Effector memory CD8-positive, alpha-beta T cell (primary cell): ENCODE measurements around the gene ZBTB20.

Source experiments
- ATAC-seq: fragments of 150-1000 bp; cut with Tn5 transposase; replicated peaks from 2 replicates; pipeline ENCODE4 v1.10.0; 2021; ENCODE audit warnings: mild to moderate bottlenecking, moderate library complexity
- DNase-seq, 3 experiments: peaks; one replicate each; pipeline ENCODE4 v3.0.0; 2021
- H3K27ac Mint-ChIP-seq, 2 donors: one replicate each; pipeline ENCODE4 v1.8.0; 2022; ENCODE audit warnings: mild to moderate bottlenecking in 2 of 2, mixed read lengths in 2 of 2, moderate library complexity in 2 of 2
- H3K27me3 Mint-ChIP-seq, 2 donors: one replicate each; pipeline ENCODE4 v1.8.0; 2022; ENCODE audit warnings: mixed read lengths in 2 of 2
- H3K36me3 Mint-ChIP-seq: one replicate; pipeline ENCODE4 v1.8.0; 2022; ENCODE audit warnings: mild to moderate bottlenecking, moderate library complexity, mixed read lengths; ENCODE audit not compliant: insufficient read depth
- H3K4me1 Mint-ChIP-seq, 2 donors: one replicate each; pipeline ENCODE4 v1.8.0; 2022; ENCODE audit warnings: low read depth in 2 of 2, mixed read lengths in 2 of 2
- H3K4me3 Mint-ChIP-seq, 2 donors: one replicate each; pipeline ENCODE4 v1.8.0; 2022; ENCODE audit warnings: mild to moderate bottlenecking in 2 of 2, mixed read lengths in 2 of 2, moderate library complexity in 2 of 2
- H3K9me3 Mint-ChIP-seq, 2 donors: one replicate each; pipeline ENCODE4 v1.8.0; 2022; ENCODE audit warnings: mixed read lengths in 2 of 2

The ZBTB20 gene

GRCh38 chr3:114942773-114943172, 204.3 kb downstream of the ZBTB20 start:
- Mint-ChIP-seq H3K4me3 (no peak overlapping the region), H3K27ac (no peak overlapping the region), H3K4me1 (peaks cover 8 to 20% of the 10 kb centered on the region in 2 donors), H3K36me3 (no peaks in the 10 kb centered on the region), H3K9me3 (no peaks in the 10 kb centered on the region), H3K27me3 (no peaks in the 10 kb centered on the region)
- no peak for ATAC-seq
- DNase-seq = no peak

- Mint-ChIP-seq H3K4me3 (no peak overlapping the region), H3K36me3 (no peaks in the 10 kb centered on the region), H3K4me1 (peaks cover 6 to 20% of the 10 kb centered on the region in 2 donors), H3K9me3 (no peaks in the 10 kb centered on the region), H3K27me3 (no peaks in the 10 kb centered on the region), H3K27ac (no peak overlapping the region)
- no peak for ATAC-seq
- DNase-seq = no peak
These were observed 205.3 kb downstream of the ZBTB20 start for GRCh38 chr3:114941626-114942309.

GRCh38 chr3:114939920-114940319, 207.2 kb downstream of the ZBTB20 start:
- no peak overlapping the region for H3K4me3 Mint-ChIP-seq
- no peaks in the 10 kb centered on the region for H3K27me3 Mint-ChIP-seq
- no peak for DNase-seq
- no peaks in the 10 kb centered on the region for H3K36me3 Mint-ChIP-seq
- H3K27ac Mint-ChIP-seq = no peak overlapping the region
- H3K4me1 Mint-ChIP-seq = peaks cover 4 to 14% of the 10 kb centered on the region in 2 donors
- no peak for ATAC-seq
- H3K9me3 Mint-ChIP-seq = no peaks in the 10 kb centered on the region

- peak; percentile 19 for ATAC-seq
- no peak overlapping the region for H3K4me3 Mint-ChIP-seq
These were observed 213.7 kb downstream of the ZBTB20 start for GRCh38 chr3:114933407-114933806.

GRCh38 chr3:114929971-114930732, 216.9 kb downstream of the ZBTB20 start:
- H3K36me3 Mint-ChIP-seq = peaks cover 9% of the 10 kb centered on the region

More at GRCh38 chr3:114933407-114933806, 213.7 kb downstream of the ZBTB20 start:
- H3K4me1 Mint-ChIP-seq = peaks cover 7 to 20% of the 10 kb centered on the region in 2 donors
- no peak for DNase-seq
- peaks cover 0 to 7% of the 10 kb centered on the region in 2 donors for H3K9me3 Mint-ChIP-seq
- no peak overlapping the region for H3K27ac Mint-ChIP-seq
- H3K36me3 Mint-ChIP-seq = peaks cover 9% of the 10 kb centered on the region
- H3K27me3 Mint-ChIP-seq = no peaks in the 10 kb centered on the region

GRCh38 chr3:114928989-114929640, 218.0 kb downstream of the ZBTB20 start:
- ATAC-seq = no peak
- Mint-ChIP-seq H3K4me3 (no peak overlapping the region), H3K4me1 (peaks cover 9 to 22% of the 10 kb centered on the region in 2 donors), H3K36me3 (peaks cover 9% of the 10 kb centered on the region), H3K27me3 (no peaks in the 10 kb centered on the region), H3K27ac (no peak overlapping the region), H3K9me3 (peaks cover 0 to 7% of the 10 kb centered on the region in 2 donors)
- no peak for DNase-seq

More at GRCh38 chr3:114929971-114930732, 216.9 kb downstream of the ZBTB20 start:
- Mint-ChIP-seq H3K4me3 (no peak overlapping the region), H3K4me1 (peaks cover 9 to 26% of the 10 kb centered on the region in 2 donors), H3K27me3 (no peaks in the 10 kb centered on the region), H3K27ac (no peak overlapping the region), H3K9me3 (peaks cover 0 to 7% of the 10 kb centered on the region in 2 donors)
- DNase-seq (no peak), ATAC-seq (no peak)

- no peaks in the 10 kb centered on the region for H3K36me3 Mint-ChIP-seq
- no peaks in the 10 kb centered on the region for H3K9me3 Mint-ChIP-seq
- H3K4me3 Mint-ChIP-seq = no peak overlapping the region
- H3K4me1 Mint-ChIP-seq = peaks cover 0 to 26% of the 10 kb centered on the region in 2 donors
- ATAC-seq (no peak), DNase-seq (no peak)
- H3K27me3 Mint-ChIP-seq = no peaks in the 10 kb centered on the region
- H3K27ac Mint-ChIP-seq = no peak overlapping the region
These were observed 242.5 kb downstream of the ZBTB20 start for GRCh38 chr3:114904633-114905032.

- no peaks in the 10 kb centered on the region for H3K27me3 Mint-ChIP-seq
- H3K4me1 Mint-ChIP-seq = peaks cover 0 to 26% of the 10 kb centered on the region in 2 donors
- H3K4me3 Mint-ChIP-seq = no peak overlapping the region
- ATAC-seq = no peak
- no peak for DNase-seq
- no peak overlapping the region for H3K27ac Mint-ChIP-seq
- no peaks in the 10 kb centered on the region for H3K36me3 Mint-ChIP-seq
- H3K9me3 Mint-ChIP-seq = no peaks in the 10 kb centered on the region
These were observed 243.9 kb downstream of the ZBTB20 start for GRCh38 chr3:114903213-114903612.

- no peak overlapping the region for H3K27ac Mint-ChIP-seq
- no peaks in the 10 kb centered on the region for H3K27me3 Mint-ChIP-seq
- H3K4me1 Mint-ChIP-seq = peaks cover 0 to 26% of the 10 kb centered on the region in 2 donors
These were observed 244.4 kb downstream of the ZBTB20 start for GRCh38 chr3:114902691-114903101.

GRCh38 chr3:114900908-114901307, 246.2 kb downstream of the ZBTB20 start:
- H3K27ac Mint-ChIP-seq = no peak overlapping the region
- H3K4me1 Mint-ChIP-seq = peaks cover 0 to 26% of the 10 kb centered on the region in 2 donors
- H3K36me3 Mint-ChIP-seq = no peaks in the 10 kb centered on the region
- no peaks in the 10 kb centered on the region for H3K9me3 Mint-ChIP-seq
- DNase-seq = no peak
- no peak for ATAC-seq
- no peaks in the 10 kb centered on the region for H3K27me3 Mint-ChIP-seq
- no peak overlapping the region for H3K4me3 Mint-ChIP-seq

More at GRCh38 chr3:114902691-114903101, 244.4 kb downstream of the ZBTB20 start:
- DNase-seq = no peak
- Mint-ChIP-seq H3K4me3 (no peak overlapping the region), H3K36me3 (no peaks in the 10 kb centered on the region), H3K9me3 (no peaks in the 10 kb centered on the region)
- ATAC-seq = no peak

GRCh38 chr3:114899186-114899931, 247.7 kb downstream of the ZBTB20 start:
- ATAC-seq (no peak), DNase-seq (no peak)
- no peak overlapping the region for H3K4me3 Mint-ChIP-seq
- H3K4me1 Mint-ChIP-seq = peaks cover 0 to 22% of the 10 kb centered on the region in 2 donors
- no peaks in the 10 kb centered on the region for H3K27me3 Mint-ChIP-seq
- no peak overlapping the region for H3K27ac Mint-ChIP-seq
- H3K36me3 Mint-ChIP-seq = no peaks in the 10 kb centered on the region
- no peaks in the 10 kb centered on the region for H3K9me3 Mint-ChIP-seq

- Mint-ChIP-seq H3K27ac (no peak overlapping the region), H3K4me3 (no peak overlapping the region), H3K27me3 (no peaks in the 10 kb centered on the region), H3K9me3 (no peaks in the 10 kb centered on the region), H3K4me1 (peaks cover 0 to 3% of the 10 kb centered on the region in 2 donors), H3K36me3 (no peaks in the 10 kb centered on the region)
- DNase-seq (no peak), ATAC-seq (no peak)
These were observed 250.1 kb downstream of the ZBTB20 start for GRCh38 chr3:114896978-114897377.

- no peak for ATAC-seq
- Mint-ChIP-seq H3K4me1 (peaks cover 1 to 4% of the 10 kb centered on the region in 2 donors), H3K36me3 (no peaks in the 10 kb centered on the region), H3K4me3 (no peak overlapping the region), H3K27me3 (no peaks in the 10 kb centered on the region), H3K9me3 (no peaks in the 10 kb centered on the region), H3K27ac (no peak overlapping the region)
- DNase-seq = no peak
These were observed 253.7 kb downstream of the ZBTB20 start for GRCh38 chr3:114893361-114893760.
